HCT116 (cell line): ENCODE measurements around the gene GPANK1. TPM values are rescaled to one million over a fixed set of nuclear protein-coding genes. Genes with fewer than 3 reads are reported as not detected.

Experiments
- ATAC-seq: fragments of 200-7000 bp; cut with Tn5 transposase; 2 replicates; pipeline ENCODE4 v1.9.1; 2020; ENCODE audit warnings: mild to moderate bottlenecking, moderate library complexity
- BruUV-seq: library from RNA; stranded (reverse); fragments of 400-500 nt; replicated peaks from 2 replicates; lab custom pipeline; 2021; lab: Mats Ljungman, UMichigan
- CTCF ChIA-PET: fragments of 300-600 bp; sonication (Branson Sonifier 250); formaldehyde crosslinking; loops from one replicate; lab custom pipeline; 2021; ENCODE audit warnings: antibody characterized with exemption; lab: Charles Lee
- POLR2A ChIA-PET: fragments of 300-600, 350-600 bp; sonication (Branson Sonifier 250); formaldehyde crosslinking; loops from one replicate; lab custom pipeline; 2021; ENCODE audit warnings: antibody characterized with exemption; lab: Charles Lee
- RAD21 ChIA-PET, 2 experiments: fragments of 300-600 bp; sonication (Branson Sonifier 250); formaldehyde crosslinking; loops; one replicate each; lab custom pipeline; 2023; ENCODE audit warnings: low total read pairs in 2 of 2; ENCODE audit not compliant: uncharacterized antibody in 2 of 2, unreplicated experiment in 2 of 2, low non-redundant PET in 1 of 2; lab: Charles Lee
- DNase-seq: peaks from one replicate; pipeline ENCODE4 v3.0.0-alpha.2; 2010; ENCODE audit warnings: low read depth, low spot score
- H2AFZ ChIP-seq: fragments of 200-600 bp; shearing (Covaris generic), sonication (generic); 2 replicates; pipeline ENCODE4 v1.6.1; 2017; ENCODE audit warnings: low read depth, mixed run types, mixed read lengths, antibody characterized with exemption, low read length; ENCODE audit not compliant: poor library complexity, severe bottlenecking
- H3K27ac ChIP-seq: 2 replicates; pipeline ENCODE4 v1.5.1; 2012; ENCODE audit warnings: low read depth, low read length
- H3K27me3 ChIP-seq: fragments of 200-600 bp; sonication (generic); 2 replicates; pipeline ENCODE4 v1.6.1; 2016; ENCODE audit warnings: mixed run types, low read length, mixed read lengths; ENCODE audit not compliant: insufficient read depth
- H3K36me3 ChIP-seq, 2 experiments: fragments of 200-500 bp in 1 of 2; fragments of 200-600 bp in 1 of 2; sonication (Bioruptor generic) in 1 of 2; sonication (generic) in 1 of 2; 2 replicates each; pipeline versions ENCODE4 v1.5.1 to v1.6.1; 2014 to 2016; ENCODE audit warnings: low read length in 2 of 2, inconsistent platforms in 1 of 2, mixed read lengths in 1 of 2, mixed run types in 1 of 2; ENCODE audit not compliant: insufficient read depth in 2 of 2, control insufficient read depth in 1 of 2
- H3K4me1 ChIP-seq, 2 experiments: fragments of 200-600 bp in 1 of 2; sonication (generic) in 1 of 2; 2 replicates each; pipeline versions ENCODE4 v1.5.1 to v1.6.1; 2012 to 2017; ENCODE audit warnings: low read length in 2 of 2, inconsistent platforms in 1 of 2, mild to moderate bottlenecking in 1 of 2, mixed read lengths in 1 of 2, mixed run types in 1 of 2, moderate library complexity in 1 of 2; ENCODE audit not compliant: insufficient read depth in 2 of 2, control insufficient read depth in 1 of 2
- H3K4me2 ChIP-seq: fragments of 200-600 bp; sonication (generic); 2 replicates; pipeline ENCODE4 v1.6.1; 2017; ENCODE audit warnings: mixed run types, low read length, mixed read lengths
- H3K4me3 ChIP-seq, 2 experiments: fragments of 200-600 bp in 1 of 2; sonication (generic) in 1 of 2; replicated peaks in 1 of 2; 2 replicates each; pipeline ENCODE4 v1.5.1; 2011 to 2016; ENCODE audit warnings: low read length in 2 of 2, control low read depth in 1 of 2, low read depth in 1 of 2, mild to moderate bottlenecking in 1 of 2, mixed read lengths in 1 of 2, mixed run types in 1 of 2
- H3K79me2 ChIP-seq: fragments of 200-600 bp; sonication (generic); 2 replicates; pipeline ENCODE4 v1.6.1; 2017; ENCODE audit warnings: mild to moderate bottlenecking, mixed run types, low read length, moderate library complexity, mixed read lengths; ENCODE audit not compliant: insufficient read depth
- H3K9ac ChIP-seq: fragments of 200-600 bp; sonication (generic); 2 replicates; pipeline ENCODE4 v1.6.1; 2016; ENCODE audit warnings: low read length, mixed read lengths
- H3K9me2 ChIP-seq: fragments of 200-600 bp; sonication (generic), shearing (Covaris generic); 2 replicates; pipeline ENCODE4 v1.6.1; 2017; ENCODE audit warnings: mixed run types, mild to moderate bottlenecking, moderate library complexity; ENCODE audit not compliant: insufficient read depth
- H3K9me3 ChIP-seq, 2 experiments: fragments of 200-500 bp in 1 of 2; fragments of 200-600 bp in 1 of 2; sonication (Bioruptor generic) in 1 of 2; sonication (generic) in 1 of 2; 2 replicates each; pipeline ENCODE4 v1.6.1; 2014 to 2017; ENCODE audit warnings: low read length in 2 of 2, mixed read lengths in 2 of 2, inconsistent platforms in 1 of 2, low read depth in 1 of 2, mild to moderate bottlenecking in 1 of 2, mixed run types in 1 of 2, moderate library complexity in 1 of 2; ENCODE audit not compliant: control insufficient read depth in 1 of 2, insufficient read depth in 1 of 2
- H4K20me1 ChIP-seq: fragments of 200-600 bp; sonication (generic), shearing (Covaris generic); 2 replicates; pipeline ENCODE4 v1.6.1; 2017; ENCODE audit warnings: mixed run types, mild to moderate bottlenecking, moderate library complexity; ENCODE audit not compliant: insufficient read depth
- CBX3 ChIP-seq: IDR thresholded peaks from 2 replicates; pipeline ENCODE4 v1.6.1; 2012; ENCODE audit warnings: low read depth
- CEBPB ChIP-seq: IDR thresholded peaks from 2 replicates; pipeline ENCODE4 v1.6.1; 2012; ENCODE audit warnings: low read depth
- EGR1 ChIP-seq: IDR thresholded peaks from 2 replicates; pipeline ENCODE4 v1.6.1; 2012; ENCODE audit warnings: low read depth
- ELF1 ChIP-seq: IDR thresholded peaks from 2 replicates; pipeline ENCODE4 v1.6.1; 2012; ENCODE audit warnings: low read depth, borderline replicate concordance
- EZH2 ChIP-seq: fragments of 200-600 bp; sonication (generic); IDR thresholded peaks from 2 replicates; pipeline ENCODE4 v1.6.1; 2017; ENCODE audit warnings: antibody characterized with exemption, mixed run types
- EZH2phosphoT487 ChIP-seq: fragments of 200-600 bp; IDR thresholded peaks from 2 replicates; pipeline ENCODE4 v1.6.1; 2018; ENCODE audit warnings: antibody characterized with exemption, borderline replicate concordance
- FOSL1 ChIP-seq: IDR thresholded peaks from 2 replicates; pipeline ENCODE4 v1.6.1; 2012; ENCODE audit warnings: low read depth
- JUND ChIP-seq: IDR thresholded peaks from 2 replicates; pipeline ENCODE4 v1.6.1; 2012
- POLR2A ChIP-seq: IDR thresholded peaks from 2 replicates; pipeline ENCODE4 v1.7.0; 2011; ENCODE audit warnings: borderline replicate concordance; ENCODE audit not compliant: insufficient read depth, insufficient read length; ENCODE audit errors: extremely low read depth
- POLR2AphosphoS5 ChIP-seq: IDR thresholded peaks from 2 replicates; pipeline ENCODE4 v1.6.1; 2011; ENCODE audit warnings: mild to moderate bottlenecking, low read depth, low read length, moderate library complexity
- RAD21 ChIP-seq: IDR thresholded peaks from 2 replicates; pipeline ENCODE4 v1.6.1; 2012; ENCODE audit warnings: low read depth, mild to moderate bottlenecking
- SIN3A ChIP-seq: IDR thresholded peaks from 2 replicates; pipeline ENCODE4 v1.6.1; 2012; ENCODE audit warnings: low read depth
- SP1 ChIP-seq: IDR thresholded peaks from 2 replicates; pipeline ENCODE4 v1.6.1; 2012; ENCODE audit warnings: low read depth
- SRF ChIP-seq: IDR thresholded peaks from 2 replicates; pipeline ENCODE4 v1.6.1; 2012; ENCODE audit warnings: low read depth
- TCF7L2 ChIP-seq: IDR thresholded peaks from 2 replicates; pipeline ENCODE4 v1.7.0; 2011; ENCODE audit warnings: borderline replicate concordance, inconsistent platforms; ENCODE audit not compliant: insufficient read depth, insufficient read length; ENCODE audit errors: extremely low read depth
- YY1 ChIP-seq: IDR thresholded peaks from 2 replicates; pipeline ENCODE4 v1.6.1; 2011; ENCODE audit warnings: low read length, low read depth, moderate library complexity, mild to moderate bottlenecking; ENCODE audit not compliant: insufficient replicate concordance; ENCODE audit errors: extremely low read depth
- ZFX ChIP-seq: fragments of 450-650 bp; IDR thresholded peaks from 2 replicates; pipeline ENCODE4 v1.6.1; 2017
- ZNF274 ChIP-seq: fragments of 200-500 bp; sonication (Bioruptor generic); IDR thresholded peaks from 2 replicates; pipeline ENCODE4 v1.6.1; 2014; ENCODE audit warnings: mild to moderate bottlenecking, low read depth, low read length, inconsistent platforms
- intact Hi-C: fragments of 100-400 bp; cut with micrococcal nuclease; formaldehyde crosslinking; loops from 2 replicates; pipeline ENCODE4 v1.10.0; 2022
- total RNA-seq: library from RNA; stranded (reverse); gene quantifications from one replicate; pipeline ENCODE4 v1.2.1, GENCODE V29; 2021; ENCODE audit not compliant: unreplicated experiment
- TF ChIP-seq, protein P1 (sequence below), 3 experiments: fragments of 200-600 bp in 1 of 3; sonication (generic) in 1 of 3; IDR thresholded peaks in 2 of 3; conservative IDR thresholded peaks in 1 of 3; 2 replicates each; pipeline ENCODE4 v1.5.1; 2012 to 2017; ENCODE audit warnings: low read depth in 2 of 3, low read length in 2 of 3, antibody characterized with exemption in 1 of 3, borderline replicate concordance in 1 of 3, control low read depth in 1 of 3, mild to moderate bottlenecking in 1 of 3, mixed read lengths in 1 of 3, mixed run types in 1 of 3, moderate library complexity in 1 of 3; ENCODE audit not compliant: insufficient read depth in 1 of 3
- TF ChIP-seq, protein P2 (sequence below): IDR thresholded peaks from 2 replicates; pipeline ENCODE4 v1.6.1; 2011; ENCODE audit warnings: mild to moderate bottlenecking, low read length, moderate library complexity; ENCODE audit not compliant: insufficient replicate concordance; ENCODE audit errors: extremely low read depth
- TF ChIP-seq, protein P3 (sequence below): IDR thresholded peaks from 2 replicates; pipeline ENCODE4 v1.6.1; 2012
- TF ChIP-seq, protein P4 (sequence below): IDR thresholded peaks from 2 replicates; pipeline ENCODE4 v1.6.1; 2012

GPANK1 gene
- total RNA-seq, 1 experiment from 2014 or later = 14.8 TPM

DNA sequence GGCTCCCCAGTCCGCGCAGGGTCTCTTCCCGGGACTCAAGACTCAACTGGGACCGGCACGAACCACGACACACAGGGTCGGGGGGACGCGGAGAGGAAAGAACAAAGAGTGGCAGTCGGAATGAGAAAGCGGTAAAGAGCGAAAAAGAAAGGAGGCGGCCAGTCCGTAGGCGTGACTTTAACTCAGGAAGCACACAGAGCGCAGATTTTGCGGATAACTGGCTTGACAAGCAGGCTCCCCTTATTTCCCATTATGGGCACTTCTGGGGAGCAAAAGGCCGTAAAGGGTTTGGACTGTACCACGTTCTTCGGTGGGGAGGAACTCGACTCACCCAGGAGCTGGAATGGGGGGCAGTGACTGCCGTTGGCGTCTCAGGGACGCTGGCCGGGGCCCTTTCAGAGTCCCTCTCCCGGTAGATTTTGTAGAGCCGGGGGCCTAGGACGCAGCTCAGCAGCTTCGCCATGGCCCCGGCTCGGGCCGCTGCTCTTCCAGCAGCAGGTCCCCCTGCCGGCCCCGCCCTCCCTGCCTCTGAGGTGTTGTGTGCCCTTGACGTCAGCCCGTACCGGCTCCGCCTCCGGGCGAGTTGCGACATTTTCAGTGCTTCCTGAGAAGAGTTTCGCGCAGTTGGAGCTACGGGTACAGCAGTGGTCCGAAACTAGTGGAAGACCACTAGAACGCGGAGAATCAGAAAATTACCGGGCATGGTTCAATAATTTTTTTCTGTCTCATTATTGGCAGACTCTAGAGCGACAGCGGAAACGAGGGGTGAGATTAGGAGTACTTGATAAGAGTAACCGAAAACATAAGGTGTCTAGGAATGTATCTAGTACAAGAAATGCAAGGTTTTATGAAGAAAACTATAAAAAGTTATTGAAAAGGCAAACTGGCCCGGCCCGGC, 38.3 kb upstream of the GPANK1 start, which contains the start of gene ABHD16A:
ABHD16A (minus strand) TSS at position 506 of the 898 bp plus-strand sequence; CDS start at position 463, 43 bp downstream.
- Histone ChIP-seq H3K36me3 (no peaks in the 10 kb centered on the region), H4K20me1 (no peaks in the 10 kb centered on the region), H3K4me3 (peak within 1 kb of the TSS; percentile 89 to 98), H3K79me2 (peaks cover 13% of the 10 kb centered on the region), H3K9me2 (no peaks in the 10 kb centered on the region), H3K9ac (peak within 1 kb of the TSS; percentile 85), H3K4me1 (peaks cover 7 to 15% of the 10 kb centered on the region in 2 experiments; a peak in 3 of 4 replicates), H3K4me2 (peak within 1 kb of the TSS; percentile 77), H3K27ac (peak within 1 kb of the TSS; percentile 82), H3K27me3 (no peaks in the 10 kb centered on the region), H3K9me3 (no peaks in the 10 kb centered on the region), H2AFZ (no peak within 1 kb of the TSS)
- DNase-seq (peak; percentile 98), ATAC-seq (peak; percentile 93)
- intact Hi-C loops = loop anchor here (2.0 kb wide), 1 partner anchor 36 kb away; no protein-coding TSS in a partner anchor
- CTCF ChIA-PET = interaction anchor here (1.0 to 2.1 kb wide), 4 partner anchors 10 to 492 kb away, joined by 3 to 10 read pairs (median 5); no protein-coding TSS in a partner anchor
- POLR2A ChIA-PET = interaction anchor here (0.7 to 2.0 kb wide), 13 partner anchors 11 to 140 kb away, joined by 3 to 12 read pairs (median 4); partner anchors contain the start of genes BAG6, DDAH2, GPANK1 and HSPA1B
- no TSS peak for BruUV-seq
- RAD21 ChIA-PET = interaction anchor here in 1 of 2 experiments (1.0 kb wide), 1 partner anchor 26 kb away, joined by 3 read pairs; no protein-coding TSS in a partner anchor
- TF ChIP-seq EZH2 (no peak), ELF1 (no peak; the same call in 1 of the 2 replicates), ZNF274 (no peak), POLR2AphosphoS5 (peak; percentile 95), TCF7L2 (peak; percentile 62), YY1 (peak; percentile 84), CEBPB (peak; percentile 99), POLR2A (peak; percentile 48), SRF (no peak; the same call in none of the 2 replicates), SP1 (peak; percentile 90), ZFX (peak; percentile 46; the same call in 1 of the 2 replicates), RAD21 (no peak; the same call in 1 of the 2 replicates), CBX3 (peak; percentile 78), EGR1 (no peak), JUND (peak; percentile 35; the same call in 1 of the 2 replicates), SIN3A (peak; percentile 83), FOSL1 (no peak), EZH2phosphoT487 (no peak)
- TF ChIP-seq, protein P1, sequence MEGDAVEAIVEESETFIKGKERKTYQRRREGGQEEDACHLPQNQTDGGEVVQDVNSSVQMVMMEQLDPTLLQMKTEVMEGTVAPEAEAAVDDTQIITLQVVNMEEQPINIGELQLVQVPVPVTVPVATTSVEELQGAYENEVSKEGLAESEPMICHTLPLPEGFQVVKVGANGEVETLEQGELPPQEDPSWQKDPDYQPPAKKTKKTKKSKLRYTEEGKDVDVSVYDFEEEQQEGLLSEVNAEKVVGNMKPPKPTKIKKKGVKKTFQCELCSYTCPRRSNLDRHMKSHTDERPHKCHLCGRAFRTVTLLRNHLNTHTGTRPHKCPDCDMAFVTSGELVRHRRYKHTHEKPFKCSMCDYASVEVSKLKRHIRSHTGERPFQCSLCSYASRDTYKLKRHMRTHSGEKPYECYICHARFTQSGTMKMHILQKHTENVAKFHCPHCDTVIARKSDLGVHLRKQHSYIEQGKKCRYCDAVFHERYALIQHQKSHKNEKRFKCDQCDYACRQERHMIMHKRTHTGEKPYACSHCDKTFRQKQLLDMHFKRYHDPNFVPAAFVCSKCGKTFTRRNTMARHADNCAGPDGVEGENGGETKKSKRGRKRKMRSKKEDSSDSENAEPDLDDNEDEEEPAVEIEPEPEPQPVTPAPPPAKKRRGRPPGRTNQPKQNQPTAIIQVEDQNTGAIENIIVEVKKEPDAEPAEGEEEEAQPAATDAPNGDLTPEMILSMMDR (IDR thresholded peaks at IDR 0.05 in 2 of 3, conservative IDR thresholded peaks at IDR 0.05 in 1 of 3; ENCODE audit: borderline replicate concordance in 1 of 3, insufficient read depth in 1 of 3, low read depth in 2 of 3, low read length in 2 of 3) = 0 out of 6 replicates have a peak, but pooled peaks of 1 of the 3 experiments have one; percentile 4
- TF ChIP-seq, protein P2, sequence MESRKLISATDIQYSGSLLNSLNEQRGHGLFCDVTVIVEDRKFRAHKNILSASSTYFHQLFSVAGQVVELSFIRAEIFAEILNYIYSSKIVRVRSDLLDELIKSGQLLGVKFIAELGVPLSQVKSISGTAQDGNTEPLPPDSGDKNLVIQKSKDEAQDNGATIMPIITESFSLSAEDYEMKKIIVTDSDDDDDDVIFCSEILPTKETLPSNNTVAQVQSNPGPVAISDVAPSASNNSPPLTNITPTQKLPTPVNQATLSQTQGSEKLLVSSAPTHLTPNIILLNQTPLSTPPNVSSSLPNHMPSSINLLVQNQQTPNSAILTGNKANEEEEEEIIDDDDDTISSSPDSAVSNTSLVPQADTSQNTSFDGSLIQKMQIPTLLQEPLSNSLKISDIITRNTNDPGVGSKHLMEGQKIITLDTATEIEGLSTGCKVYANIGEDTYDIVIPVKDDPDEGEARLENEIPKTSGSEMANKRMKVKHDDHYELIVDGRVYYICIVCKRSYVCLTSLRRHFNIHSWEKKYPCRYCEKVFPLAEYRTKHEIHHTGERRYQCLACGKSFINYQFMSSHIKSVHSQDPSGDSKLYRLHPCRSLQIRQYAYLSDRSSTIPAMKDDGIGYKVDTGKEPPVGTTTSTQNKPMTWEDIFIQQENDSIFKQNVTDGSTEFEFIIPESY = peak; percentile 77
- TF ChIP-seq, protein P3, sequence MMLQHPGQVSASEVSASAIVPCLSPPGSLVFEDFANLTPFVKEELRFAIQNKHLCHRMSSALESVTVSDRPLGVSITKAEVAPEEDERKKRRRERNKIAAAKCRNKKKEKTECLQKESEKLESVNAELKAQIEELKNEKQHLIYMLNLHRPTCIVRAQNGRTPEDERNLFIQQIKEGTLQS = no peak
- TF ChIP-seq, protein P4, sequence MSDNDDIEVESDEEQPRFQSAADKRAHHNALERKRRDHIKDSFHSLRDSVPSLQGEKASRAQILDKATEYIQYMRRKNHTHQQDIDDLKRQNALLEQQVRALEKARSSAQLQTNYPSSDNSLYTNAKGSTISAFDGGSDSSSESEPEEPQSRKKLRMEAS = peak; percentile 50
